HepG2 (cell line): ENCODE data around the gene KRT12. TPM values are rescaled to one million over a fixed set of nuclear protein-coding genes. Genes with fewer than 3 reads are reported as not detected.
A peak's percentile ranks its signal among the peaks of the same experiment; 100 is the strongest.

Source experiments
- ATAC-seq: fragments of 200-7000 bp; cut with Tn5 transposase; 3 replicates; pipeline ENCODE4 v1.9.1; 2020; ENCODE audit warnings: mild to moderate bottlenecking, moderate library complexity
- BruUV-seq: library from RNA; stranded (reverse); fragments of 400-500 nt; replicated peaks from 2 replicates; lab custom pipeline; 2021; lab: Mats Ljungman, UMichigan
- CTCF ChIA-PET: fragments of 300-600 bp; formaldehyde crosslinking; extraction: SDS; loops from one replicate; lab custom pipeline; 2021; ENCODE audit warnings: low total read pairs, inconsistent platforms, low intra/inter-chr PET ratio; lab: Yijun Ruan, JAX
- POLR2A ChIA-PET: fragments of 350-600 bp; sonication (Branson Sonifier 250); formaldehyde crosslinking; loops from one replicate; lab custom pipeline; 2020; ENCODE audit warnings: antibody characterized with exemption, inconsistent platforms; lab: Yijun Ruan, JAX
- DNase-seq: peaks from one replicate; pipeline ENCODE4 v3.0.0-alpha.2; 2015; ENCODE audit warnings: low spot score
- FAIRE-seq: peaks from 3 replicates; lab custom pipeline; 2011; peaks lifted over from hg19 to GRCh38; lab: Jason Lieb, UNC
- H2AFZ ChIP-seq: one replicate; pipeline ENCODE4 v1.6.1; 2011; ENCODE audit warnings: low read length, inconsistent platforms
- H3K27ac ChIP-seq: fragments of 300-600 bp; 3 replicates; pipeline ENCODE4 v1.8.0; 2011; ENCODE audit warnings: mixed run types, mild to moderate bottlenecking, mixed read lengths, low read length, inconsistent platforms; ENCODE audit not compliant: insufficient read depth; ENCODE audit errors: extremely low read length
- H3K27me3 ChIP-seq, 2 experiments: fragments of 200-600 bp in 1 of 2; 2 replicates in 1 of 2; 3 replicates in 1 of 2; pipeline versions ENCODE4 v1.6.0 to v1.8.0; 2011; ENCODE audit warnings: low read length in 2 of 2, mild to moderate bottlenecking in 2 of 2, moderate library complexity in 2 of 2, inconsistent platforms in 1 of 2; ENCODE audit not compliant: insufficient read depth in 2 of 2, control insufficient read depth in 1 of 2
- H3K36me3 ChIP-seq, 2 experiments: fragments of 200-600 bp in 1 of 2; replicated peaks in 1 of 2; 2 replicates in 1 of 2; 3 replicates in 1 of 2; pipeline versions ENCODE4 v1.5.1 to v1.8.0; 2011; ENCODE audit warnings: low read length in 2 of 2, inconsistent platforms in 1 of 2; ENCODE audit not compliant: insufficient read depth in 2 of 2, control insufficient read depth in 1 of 2
- H3K4me1 ChIP-seq: 2 replicates; pipeline ENCODE4 v1.5.1; 2012; ENCODE audit warnings: low read length, inconsistent platforms; ENCODE audit not compliant: insufficient read depth
- H3K4me2 ChIP-seq: 2 replicates; pipeline ENCODE4 v1.6.0; 2011; ENCODE audit warnings: low read depth, low read length, inconsistent platforms
- H3K4me3 ChIP-seq, 3 experiments: fragments of 200-600 bp in 1 of 3; sonication (generic), shearing (Covaris generic) in 1 of 3; replicated peaks in 1 of 3; 2 replicates each; pipeline ENCODE4 v1.5.1; 2011 to 2016; ENCODE audit warnings: low read length in 3 of 3, inconsistent platforms in 2 of 3, low read depth in 2 of 3, mild to moderate bottlenecking in 2 of 3, control low read depth in 1 of 3, mixed read lengths in 1 of 3; ENCODE audit not compliant: insufficient read depth in 1 of 3
- H3K79me2 ChIP-seq: one replicate; pipeline ENCODE4 v1.6.1; 2011; ENCODE audit warnings: low read length, inconsistent platforms; ENCODE audit not compliant: insufficient read depth
- H3K9ac ChIP-seq: 2 replicates; pipeline ENCODE4 v1.6.0; 2011; ENCODE audit warnings: mild to moderate bottlenecking, low read depth, low read length, inconsistent platforms; ENCODE audit not compliant: insufficient read depth
- H3K9me3 ChIP-seq: 2 replicates; pipeline ENCODE4 v1.5.1; 2012; ENCODE audit warnings: mild to moderate bottlenecking, low read length
- H4K20me1 ChIP-seq: 2 replicates; pipeline ENCODE4 v1.6.0; 2011; ENCODE audit warnings: inconsistent platforms, mild to moderate bottlenecking, low read length, moderate library complexity; ENCODE audit not compliant: insufficient read depth
- HNRNPK ChIP-seq: fragments of 200-400 bp; formaldehyde crosslinking; IDR thresholded peaks from 2 replicates; pipeline ENCODE4 v1.6.1; 2018; ENCODE audit warnings: low read length, low read depth, moderate library complexity, mild to moderate bottlenecking; ENCODE audit not compliant: poor library complexity, severe bottlenecking
- MNT ChIP-seq: fragments of 450-650 bp; IDR thresholded peaks from 2 replicates; pipeline ENCODE4 v1.6.1; 2016
- NFATC3 ChIP-seq: sonication (generic); formaldehyde crosslinking; IDR thresholded peaks from 2 replicates; pipeline ENCODE4 v1.5.1; 2020; ENCODE audit warnings: mild to moderate bottlenecking, missing genetic modification reagents
- PCBP1 ChIP-seq: fragments of 200-400 bp; formaldehyde crosslinking; IDR thresholded peaks from 2 replicates; pipeline ENCODE4 v1.6.1; 2017; ENCODE audit warnings: mild to moderate bottlenecking, low read depth, low read length, borderline replicate concordance
- THRA ChIP-seq: sonication (generic); formaldehyde crosslinking; IDR thresholded peaks from 2 replicates; pipeline ENCODE4 v1.4.0; 2020; ENCODE audit warnings: missing genetic modification reagents, borderline replicate concordance
- ZNF282 ChIP-seq: fragments of 450-650 bp; IDR thresholded peaks from 2 replicates; pipeline ENCODE4 v1.6.1; 2018; ENCODE audit not compliant: partially characterized antibody
- ZNF460 ChIP-seq: sonication (generic); formaldehyde crosslinking; IDR thresholded peaks from 2 replicates; pipeline ENCODE4 v1.5.1; 2020; ENCODE audit warnings: missing genetic modification reagents, mild to moderate bottlenecking, borderline replicate concordance
- ZNF891 ChIP-seq: sonication (generic); formaldehyde crosslinking; IDR thresholded peaks from 2 replicates; pipeline ENCODE4 v1.5.0; 2020; ENCODE audit warnings: mild to moderate bottlenecking, missing genetic modification reagents
- WGBS: methylation state at CpG from one replicate; pipeline ENCODE4 v1.1.6; 2017; ENCODE audit warnings: low lambda C conversion rate; 5-methylcytosine and 5-hydroxymethylcytosine counted together
- in situ Hi-C: cut with HindIII; loops from 2 replicates; pipeline ENCODE4 v1.10.0; 2017; ENCODE audit warnings: low pct_unique_long_range_greater_than_20kb; ENCODE audit not compliant: extremely low pct_ligation_motif_present
- intact Hi-C: fragments of 100-400 bp; cut with micrococcal nuclease; formaldehyde crosslinking; loops from one replicate; pipeline ENCODE4 v1.10.0; 2022; ENCODE audit not compliant: unreplicated experiment
- polyA plus RNA-seq, 8 experiments: library from polyadenylated mRNA; depleted of rRNA in 3 of 8; stranded (reverse) in 7 of 8; unstranded in 1 of 8; fragments of >200 nt; fragmentation: Illumina TruSeq in 4 of 8; extraction: Trizol in 4 of 8; gene quantifications; 2 replicates each; pipeline versions ENCODE4 v1.2.1 to v1.2.3, GENCODE V29; 2011 to 2016; ENCODE audit warnings: low read depth in 4 of 8, missing spikeins in 1 of 8, mixed read lengths in 1 of 8; ENCODE audit not compliant: insufficient read depth in 1 of 8
- total RNA-seq, 5 experiments: library from RNA; depleted of rRNA; stranded (reverse); fragments of >200 nt; fragmentation: Illumina TruSeq; extraction: Trizol; gene quantifications; 2 replicates each; pipeline ENCODE4 v1.2.3, GENCODE V29; 2016; ENCODE audit warnings: low read depth in 1 of 5

Gene KRT12
- total and polyA plus RNA-seq, 2 of the 13 experiments (the other 11 are each of a cell fraction or from before 2014, with no cell fraction given): 0.07 to 0.09 TPM

- no peaks in the 10 kb centered on the region for H3K79me2 ChIP-seq
- FAIRE-seq: no peak
- WGBS: 39% methylated on average over 1 of the region's 1 CpG
- 0 out of 5 replicates have a peak, but pooled peaks cover 0 to 3% of the 10 kb centered on the region in 2 experiments for H3K27me3 ChIP-seq
- no peaks in the 10 kb centered on the region for H4K20me1 ChIP-seq
- in situ Hi-C loops: no loop called here
- TF ChIP-seq HNRNPK (peak; percentile 99), PCBP1 (0 out of 2 replicates have a peak, but pooled peaks have one; percentile 80), NFATC3 (CRISPR knock-in tag) (no peak), MNT (no peak), THRA (CRISPR knock-in tag) (no peak), ZNF460 (CRISPR knock-in tag) (no peak), ZNF282 (no peak), ZNF891 (no peak)
- TF ChIP-seq, all 625 proteins: peak for 2
- DNase-seq (no peak), ATAC-seq (no peak)
- Histone ChIP-seq H3K27ac (no peak overlapping the region), H3K9ac (no peak overlapping the region), H3K36me3 (no peaks in the 10 kb centered on the region), H3K4me3 (no peak overlapping the region), H3K9me3 (no peaks in the 10 kb centered on the region), H3K4me1 (peaks cover 9% of the 10 kb centered on the region; the same call in 1 of the 2 replicates), H3K4me2 (no peak overlapping the region), H2AFZ (no peak overlapping the region)
- ChIA-PET CTCF (no interaction called here), POLR2A (interaction anchor here (1.1 kb wide), 1 partner anchor 841 kb away, joined by 3 read pairs; no protein-coding TSS in a partner anchor)
- no TSS peak for BruUV-seq
- intact Hi-C loops: no loop called here
Observed at GRCh38 chr17:40848583-40849235, 18.3 kb downstream of the KRT12 start.
